KBM-7 (cell line): ENCODE data around the gene CLCN6.
A peak's percentile ranks its signal among the peaks of the same experiment; 100 is the strongest.
"Not testable (repeated sequence)": the region's sequence is repeated elsewhere in the genome, so short reads cannot be mapped to it uniquely, and the experiment has no call there.

Source experiments
- DNase-seq: peaks from one replicate; pipeline ENCODE4 v3.0.0-alpha.2; 2015
- in situ Hi-C: fragments of 300-500 bp; cut with MboI; formaldehyde crosslinking; loops from 2 replicates; pipeline ENCODE4 v1.14.3; 2020; ENCODE audit warnings: low sequenced_read_pairs, low pct_unique_long_range_greater_than_20kb, mixed read lengths

Gene CLCN6

DNA sequence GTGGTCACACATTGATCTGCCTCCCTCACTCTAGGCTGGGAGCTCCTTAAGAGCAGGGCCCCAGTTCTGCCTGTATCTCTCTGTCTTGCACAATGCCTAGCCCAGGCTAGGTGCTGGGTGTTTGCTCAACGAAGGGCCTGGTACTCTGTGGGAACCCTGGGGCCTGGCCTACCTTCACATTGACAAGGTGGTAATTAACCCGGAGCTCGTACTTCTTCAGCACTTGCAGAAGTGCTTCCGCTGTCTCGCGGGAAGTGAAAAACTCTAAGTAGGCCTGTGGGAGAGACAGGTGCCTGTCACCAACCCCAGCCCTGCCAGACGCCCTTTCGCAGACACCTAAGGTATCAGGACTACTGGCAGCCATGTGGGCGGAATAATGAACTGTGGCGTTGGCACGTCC lies 13.9 kb upstream of the CLCN6 start:
- no peak for DNase-seq
- in situ Hi-C loops, result no loop called here

GRCh38 chr1:11793819-11794218 lies 12.2 kb upstream of the CLCN6 start:
- in situ Hi-C loops, result no loop called here
- DNase-seq, result no peak

DNA sequence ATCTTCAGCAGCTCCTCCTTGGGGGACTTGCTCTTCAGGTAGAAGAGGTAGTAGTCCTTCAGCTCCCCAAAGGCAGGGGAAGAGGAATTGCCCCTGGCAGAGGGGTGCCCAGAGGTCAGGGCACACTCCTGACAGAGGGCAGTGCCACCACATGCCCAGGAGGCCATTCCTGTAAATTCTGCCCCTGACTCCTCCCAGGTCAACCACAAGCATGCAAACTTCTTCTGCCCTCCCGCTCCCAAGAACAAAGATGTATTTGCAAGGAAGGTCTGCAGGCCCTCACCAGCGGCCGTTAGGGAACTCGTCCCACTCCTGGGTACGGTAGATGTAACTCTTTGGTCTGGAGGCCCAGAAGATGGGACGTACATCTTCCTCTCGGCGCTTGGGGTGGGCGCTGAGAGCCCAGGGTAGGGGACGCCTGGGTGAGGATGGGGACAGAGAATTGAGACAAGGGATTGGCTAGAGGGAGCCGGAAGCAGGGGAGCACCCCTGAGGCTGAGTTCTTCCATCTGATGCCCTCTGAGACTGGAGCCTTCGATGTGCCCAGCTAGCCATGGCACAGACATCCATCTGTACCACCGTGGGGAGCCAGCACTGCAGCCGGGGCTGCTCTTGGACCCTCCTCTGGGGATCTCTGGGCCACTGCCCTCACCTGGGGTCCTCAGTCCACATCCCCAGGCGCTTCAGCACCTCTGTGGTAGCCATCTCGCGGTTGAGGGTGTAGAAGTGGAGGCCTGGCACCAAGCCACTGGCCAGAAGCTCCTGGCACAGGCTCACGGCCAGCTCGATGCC lies 11.3 kb upstream of the CLCN6 start:
- in situ Hi-C loops, result no loop called here
- DNase-seq, result no peak

DNA sequence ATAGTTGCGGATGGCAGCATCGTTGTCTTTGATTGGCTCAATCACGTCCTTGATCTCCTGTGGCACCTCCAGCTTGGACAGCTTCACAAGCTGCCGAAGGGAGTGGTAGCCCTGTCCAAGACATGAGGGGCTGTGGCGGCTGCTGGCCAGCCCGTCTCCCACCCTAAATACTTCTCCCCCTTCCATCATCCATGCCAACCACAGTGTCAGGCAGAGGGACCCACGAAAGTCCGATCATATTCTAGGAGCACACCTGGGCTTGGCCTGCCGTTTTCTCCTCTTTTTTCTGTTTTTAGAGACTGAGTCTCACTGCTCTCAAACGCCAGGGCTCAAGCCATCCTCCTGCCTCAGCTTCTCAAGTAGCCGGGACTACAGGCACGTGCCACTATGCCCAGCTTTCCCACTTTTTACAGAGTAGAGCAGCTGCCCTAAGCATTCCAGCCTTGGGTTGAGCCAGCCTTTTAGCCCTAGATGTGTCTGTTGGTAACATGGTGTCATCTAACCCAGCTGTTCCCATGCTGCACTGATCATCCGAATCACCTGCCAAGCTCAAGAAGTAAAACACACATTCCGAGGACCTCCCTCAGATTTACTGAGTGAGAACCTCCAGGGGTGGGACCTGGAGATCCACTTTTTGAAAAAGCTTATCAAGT lies 10.6 kb upstream of the CLCN6 start:
- in situ Hi-C loops, result no loop called here
- DNase-seq, result no peak

DNA sequence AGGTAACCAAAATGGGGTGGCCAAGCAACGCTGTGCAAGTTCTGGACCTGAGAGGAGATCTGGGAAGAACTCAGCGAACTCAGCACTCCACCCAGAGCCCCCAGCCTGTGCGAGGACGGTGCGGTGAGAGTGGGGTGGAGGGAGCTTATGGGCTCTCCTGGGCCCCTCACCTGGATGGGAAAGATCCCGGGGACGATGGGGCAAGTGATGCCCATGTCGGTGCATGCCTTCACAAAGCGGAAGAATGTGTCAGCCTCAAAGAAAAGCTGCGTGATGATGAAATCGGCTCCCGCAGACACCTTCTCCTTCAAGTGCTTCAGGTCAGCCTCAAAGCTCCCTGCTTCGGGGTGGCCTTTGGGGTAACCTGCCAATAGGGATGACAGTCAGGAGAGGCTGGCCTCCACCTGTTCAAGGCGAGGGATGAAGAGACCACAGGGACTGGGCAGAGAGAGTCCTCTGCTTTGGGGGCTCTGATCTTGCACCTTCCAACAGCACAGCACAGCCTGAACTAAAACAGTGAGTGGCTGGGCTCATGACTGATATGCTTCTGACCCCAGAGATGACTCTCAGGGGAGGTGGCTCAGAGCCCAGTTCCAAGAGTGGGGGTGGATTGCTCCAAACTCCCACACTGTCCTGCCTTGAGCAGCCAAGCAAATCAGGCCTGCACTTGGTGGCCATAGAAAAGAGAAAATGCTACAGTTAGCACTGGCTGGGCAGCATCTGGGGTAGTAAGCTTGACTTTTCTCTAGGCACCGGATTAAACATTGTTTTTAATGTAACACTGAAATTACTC lies 9.8 kb upstream of the CLCN6 start:
- in situ Hi-C loops, result no loop called here
- no peak for DNase-seq

- in situ Hi-C loops, result no loop called here
- DNase-seq, result no peak
Observed at GRCh38 chr1:11797525-11798216, 8.3 kb upstream of the CLCN6 start.

DNA sequence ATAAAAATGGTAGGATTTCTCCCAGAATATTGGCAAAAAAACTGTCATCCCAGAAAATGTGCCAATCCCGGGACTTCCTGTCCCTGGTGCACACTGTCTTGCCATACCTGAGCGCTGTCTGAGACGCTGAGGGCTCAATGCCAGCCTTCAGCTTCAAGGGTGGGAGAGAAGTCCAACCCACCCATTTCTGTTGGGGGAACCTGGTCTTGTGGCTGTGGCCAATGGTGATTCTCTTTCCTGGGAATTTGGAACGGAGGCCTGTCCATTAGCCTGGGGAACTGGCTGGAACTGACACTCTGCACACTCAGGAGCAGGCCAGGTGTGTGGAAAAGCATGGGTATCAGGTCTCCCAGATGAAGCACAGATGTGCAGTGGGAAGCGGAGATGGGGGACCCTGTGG lies 6.9 kb upstream of the CLCN6 start:
- no peak for DNase-seq
- in situ Hi-C loops, result no loop called here

GRCh38 chr1:11799896-11800295 lies 6.1 kb upstream of the CLCN6 start:
- in situ Hi-C loops, result no loop called here
- no peak for DNase-seq

DNA sequence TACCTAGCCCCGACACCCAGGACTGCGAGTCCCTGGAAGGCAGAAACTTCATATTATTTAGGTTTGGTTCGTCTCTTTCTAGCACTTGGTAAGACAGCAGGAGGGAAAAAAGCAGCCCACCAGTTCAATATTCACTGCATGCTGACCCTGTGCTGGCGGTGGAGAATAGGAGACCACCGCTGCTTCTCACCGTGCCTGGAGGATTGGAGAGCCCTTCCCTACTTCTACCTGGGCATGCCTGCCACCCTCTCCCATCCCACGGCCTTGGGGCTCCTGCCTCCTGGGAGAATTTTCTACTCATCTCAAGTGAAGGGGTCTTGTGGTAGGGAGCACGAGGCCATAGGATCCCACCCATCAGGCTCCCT lies 5.6 kb upstream of the CLCN6 start:
- in situ Hi-C loops, result no loop called here

DNA sequence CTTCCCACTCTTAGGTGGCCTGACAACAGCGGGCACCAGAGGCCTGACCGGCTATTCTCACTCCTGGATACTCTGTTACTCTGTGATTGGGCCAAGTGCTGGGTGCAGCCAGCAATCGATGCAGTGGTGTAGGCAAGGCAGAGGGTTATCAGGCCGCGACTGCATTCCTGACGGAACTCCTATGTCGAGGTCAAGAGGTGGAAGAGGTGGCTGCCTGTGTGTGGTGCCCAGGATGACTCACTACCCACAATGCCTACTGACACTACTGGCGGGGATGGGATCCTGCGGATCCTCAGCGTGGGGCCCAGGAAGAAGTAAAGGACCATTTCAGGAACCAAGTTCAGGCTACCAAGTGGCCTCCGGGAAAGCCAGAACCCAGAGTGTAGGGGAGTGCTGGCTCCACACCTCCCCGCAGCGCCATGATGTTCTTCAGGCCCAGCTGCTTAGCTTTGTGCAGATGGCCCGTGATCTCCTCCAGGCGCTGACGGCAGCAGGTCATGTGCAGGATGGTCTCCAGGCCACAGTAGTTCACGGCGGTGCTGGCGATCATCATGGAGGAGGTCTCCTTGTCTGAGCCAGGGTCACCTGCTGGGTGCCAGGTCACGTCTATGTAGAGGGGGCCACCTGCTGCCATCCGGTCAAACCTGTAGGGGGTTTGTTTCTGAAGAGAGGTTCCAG lies 5.1 kb upstream of the CLCN6 start:
- no peak for DNase-seq

More for the DNA sequence above, 5.6 kb upstream of the CLCN6 start:
- no peak for DNase-seq

GRCh38 chr1:11802616-11802972 lies 3.4 kb upstream of the CLCN6 start:
- DNase-seq, result no peak
- in situ Hi-C loops, result no loop called here

More for the DNA sequence above, 5.1 kb upstream of the CLCN6 start:
- in situ Hi-C loops, result no loop called here

- DNase-seq, result peak; percentile 60
- in situ Hi-C loops, result no loop called here
Observed at GRCh38 chr1:11802973-11803885, 2.8 kb upstream of the CLCN6 start.

DNA sequence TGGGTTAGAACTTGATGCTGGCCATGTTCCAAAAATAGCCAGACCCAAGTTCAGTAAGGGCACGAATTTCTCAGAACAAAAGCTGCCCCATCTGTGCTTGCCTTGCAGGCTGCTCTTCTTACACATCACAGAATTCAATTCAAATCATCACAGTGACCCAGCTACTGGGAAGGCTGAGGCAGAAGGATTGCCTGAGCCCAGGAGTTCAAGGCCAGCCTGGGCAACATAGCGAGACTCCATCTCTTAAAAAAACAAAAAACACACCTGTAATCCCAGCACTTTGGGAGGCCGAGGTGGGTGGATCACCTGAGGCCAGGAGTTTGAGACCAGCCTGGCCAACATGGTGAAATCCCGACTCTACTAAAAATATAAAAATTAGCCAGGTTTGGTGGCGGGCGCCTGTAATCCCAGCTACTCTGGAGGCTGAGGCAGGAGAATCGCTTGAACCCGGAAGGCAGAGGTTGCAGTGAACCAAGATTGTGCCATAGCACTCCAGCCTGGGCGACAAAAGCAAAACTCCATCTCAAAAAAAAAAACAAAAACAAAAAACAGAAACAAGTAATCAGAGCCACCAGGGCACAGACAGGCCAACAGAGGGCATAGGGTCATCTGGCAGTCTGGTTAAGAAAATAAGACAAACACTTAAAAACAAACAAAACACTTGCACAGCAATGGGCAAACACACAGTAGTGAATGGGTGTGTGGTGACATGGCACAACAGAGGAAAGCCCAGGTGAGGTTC lies 1.9 kb upstream of the CLCN6 start:
- in situ Hi-C loops, DNase-seq: not testable (repeated sequence)

DNA sequence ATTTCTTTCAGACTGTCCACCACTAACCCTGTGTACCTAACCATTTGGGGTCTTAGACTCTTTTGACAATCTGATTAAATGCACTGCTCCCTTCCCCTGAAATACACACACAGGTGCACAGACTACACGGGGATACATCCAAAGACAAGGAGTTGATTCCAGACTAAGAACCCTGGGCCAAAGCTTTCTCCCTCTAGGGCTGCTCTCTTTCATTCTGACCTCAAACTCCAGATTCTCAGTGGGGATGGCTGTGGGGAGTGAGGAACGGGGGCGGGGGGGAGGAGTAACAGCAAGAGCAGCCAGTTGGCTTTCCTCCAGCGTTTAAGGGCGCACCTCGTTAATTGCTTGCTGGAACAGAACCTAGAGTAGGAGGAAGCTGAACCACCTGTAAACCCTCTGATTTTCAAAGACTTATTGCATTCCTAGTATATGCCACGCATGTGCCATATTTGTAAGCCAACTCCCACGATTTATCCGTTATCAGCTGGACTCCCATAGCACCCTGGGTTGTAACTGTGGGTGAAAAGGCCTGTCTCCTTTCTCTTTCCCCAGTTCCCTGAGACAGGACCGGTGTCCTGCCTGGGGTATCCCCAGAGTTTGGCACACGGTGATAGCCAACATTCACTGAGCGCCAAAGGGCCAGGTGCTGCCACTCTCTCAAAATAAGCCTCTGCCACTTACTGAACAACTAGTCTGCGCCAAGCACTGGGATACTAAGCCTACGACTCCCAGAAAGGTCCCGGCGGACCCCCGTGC lies 1.1 kb upstream of the CLCN6 start:
- DNase-seq, result peak; percentile 31

DNA sequence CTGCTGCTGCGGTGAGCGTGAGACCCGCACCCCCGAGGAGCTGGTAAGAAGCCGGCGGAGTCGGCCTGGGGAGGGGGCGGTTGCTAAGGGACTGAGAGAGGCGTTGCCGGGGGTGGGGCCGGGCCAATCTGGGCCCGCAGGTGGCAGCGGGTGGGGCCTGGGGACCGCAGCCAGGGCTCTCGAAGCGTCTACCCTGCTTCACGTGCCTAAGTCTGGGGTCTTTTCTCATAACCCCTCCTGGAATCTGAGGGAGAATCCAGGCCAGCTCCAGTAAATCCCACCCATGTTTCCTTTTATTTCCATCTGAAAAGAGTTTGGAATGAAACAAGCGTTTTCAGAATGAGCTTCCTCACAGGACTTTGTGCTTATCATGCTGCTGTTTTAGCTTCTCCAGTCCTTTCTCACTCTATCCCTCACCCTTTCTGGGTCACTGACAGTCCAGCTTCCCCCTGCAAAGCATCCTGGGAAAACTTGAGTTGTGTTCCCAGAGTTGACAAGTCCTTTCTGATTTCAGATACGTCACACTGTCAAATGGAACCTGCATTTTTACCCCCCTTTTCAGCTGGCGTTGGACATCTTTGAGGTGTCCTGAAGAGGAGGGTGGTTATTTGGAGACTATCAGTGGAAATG lies 431 bp downstream of the CLCN6 start:
- in situ Hi-C loops, result no loop called here
- peak; percentile 32 for DNase-seq

More for the DNA sequence above, 1.1 kb upstream of the CLCN6 start:
- in situ Hi-C loops, result no loop called here

DNA sequence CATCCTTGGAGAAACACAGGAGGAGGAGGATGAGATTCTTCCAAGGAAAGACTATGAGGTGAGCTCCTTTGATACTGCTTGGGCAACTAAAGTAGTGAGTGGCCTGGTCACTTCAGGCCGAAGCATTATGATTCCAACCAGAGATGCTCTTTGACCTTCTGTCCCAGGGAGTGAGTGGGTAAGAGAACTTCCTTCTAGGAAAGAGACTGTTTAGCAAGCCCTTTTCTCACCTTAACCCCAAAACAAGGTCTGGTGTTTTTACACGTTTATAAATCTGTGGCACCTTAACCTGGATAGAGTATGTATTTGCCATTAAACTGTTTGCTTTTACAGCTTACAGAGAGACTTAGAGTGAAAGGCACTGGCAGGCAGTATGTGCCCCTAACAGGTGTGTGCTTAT lies 1.1 kb downstream of the CLCN6 start:
- in situ Hi-C loops, result no loop called here
- no peak for DNase-seq
